SHP77 (cell line): Measurements from ENCODE around the gene BPIFB1.

Source experiments
- DNase-seq, 2 experiments: peaks; one replicate each; lab custom pipeline; 2025; lab: John Stamatoyannopoulos, UW

The BPIFB1 gene

GRCh38 chr20:33282991-33283555 lies at the start of gene BPIFB1:
Gene BPIFB1 (plus strand): TSS chr20:33283214. CDS start chr20:33286074, 2,860 bp downstream.
- no peak for DNase-seq

- no peak for DNase-seq
Observed at GRCh38 chr20:33234050-33234449, 49.0 kb upstream of the BPIFB1 start.

DNA sequence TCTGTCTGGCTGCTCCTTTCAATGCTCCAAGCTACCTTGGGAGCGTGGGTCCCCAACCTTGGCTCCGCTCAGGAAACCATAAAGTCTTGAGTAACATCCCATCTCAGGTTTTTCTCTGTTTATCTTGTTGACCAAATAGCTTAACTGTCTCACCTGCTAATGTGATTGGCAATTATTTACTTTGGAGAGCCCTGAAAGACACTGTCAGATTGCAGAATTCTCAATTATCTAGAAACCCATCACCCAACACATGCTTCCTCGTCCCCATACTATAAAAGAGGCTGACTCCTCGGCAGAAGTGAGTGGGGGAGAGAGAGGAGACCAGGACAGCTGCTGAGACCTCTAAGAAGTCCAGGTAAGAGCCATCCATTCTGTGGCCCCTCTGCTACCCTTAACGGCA lies 47.3 kb upstream of the BPIFB1 start, which contains the start of gene BPIFA1:
Gene BPIFA1 (plus strand): TSS at position 301 of the 400 bp plus-strand sequence. CDS start 1,716 bp downstream, outside the sequence.
- DNase-seq = no peak

DNA sequence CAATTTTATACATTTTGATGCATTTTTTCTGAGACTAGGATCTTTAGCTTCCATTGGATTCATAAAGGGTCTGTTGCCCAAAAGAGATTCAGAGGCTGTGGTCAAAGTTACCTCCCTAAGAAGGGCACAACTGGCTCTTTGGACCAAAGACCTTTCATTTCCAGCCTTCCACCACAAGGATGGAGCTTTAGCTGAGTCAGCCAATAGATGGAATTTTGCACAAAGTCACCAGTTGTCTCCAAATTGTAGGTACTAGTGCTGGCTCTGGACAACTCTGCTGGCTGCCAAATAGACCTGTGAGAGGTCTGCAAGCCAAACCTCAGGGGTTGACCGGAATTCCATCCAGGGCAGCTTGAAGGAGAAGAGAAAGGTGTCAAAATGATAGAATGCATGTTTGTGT lies 46.7 kb upstream of the BPIFB1 start:
- no peak for DNase-seq

DNA sequence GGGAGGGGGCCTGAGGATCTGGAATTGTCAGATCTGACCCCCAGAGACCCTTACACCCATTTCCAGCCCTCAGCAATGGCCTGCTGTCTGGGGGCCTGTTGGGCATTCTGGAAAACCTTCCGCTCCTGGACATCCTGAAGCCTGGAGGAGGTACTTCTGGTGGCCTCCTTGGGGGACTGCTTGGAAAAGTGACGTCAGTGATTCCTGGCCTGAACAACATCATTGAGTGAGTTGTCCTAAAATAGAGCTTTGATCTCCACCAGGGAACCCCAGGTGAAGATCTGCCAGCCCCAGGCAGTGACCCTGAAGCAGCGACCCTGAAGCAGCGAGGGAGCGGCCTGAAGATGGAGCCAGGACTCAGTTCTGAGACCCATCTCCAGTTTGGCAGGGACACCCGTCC lies 45.0 kb upstream of the BPIFB1 start:
- DNase-seq = no peak

GRCh38 chr20:33239418-33239817 lies 43.6 kb upstream of the BPIFB1 start:
- DNase-seq = no peak

DNA sequence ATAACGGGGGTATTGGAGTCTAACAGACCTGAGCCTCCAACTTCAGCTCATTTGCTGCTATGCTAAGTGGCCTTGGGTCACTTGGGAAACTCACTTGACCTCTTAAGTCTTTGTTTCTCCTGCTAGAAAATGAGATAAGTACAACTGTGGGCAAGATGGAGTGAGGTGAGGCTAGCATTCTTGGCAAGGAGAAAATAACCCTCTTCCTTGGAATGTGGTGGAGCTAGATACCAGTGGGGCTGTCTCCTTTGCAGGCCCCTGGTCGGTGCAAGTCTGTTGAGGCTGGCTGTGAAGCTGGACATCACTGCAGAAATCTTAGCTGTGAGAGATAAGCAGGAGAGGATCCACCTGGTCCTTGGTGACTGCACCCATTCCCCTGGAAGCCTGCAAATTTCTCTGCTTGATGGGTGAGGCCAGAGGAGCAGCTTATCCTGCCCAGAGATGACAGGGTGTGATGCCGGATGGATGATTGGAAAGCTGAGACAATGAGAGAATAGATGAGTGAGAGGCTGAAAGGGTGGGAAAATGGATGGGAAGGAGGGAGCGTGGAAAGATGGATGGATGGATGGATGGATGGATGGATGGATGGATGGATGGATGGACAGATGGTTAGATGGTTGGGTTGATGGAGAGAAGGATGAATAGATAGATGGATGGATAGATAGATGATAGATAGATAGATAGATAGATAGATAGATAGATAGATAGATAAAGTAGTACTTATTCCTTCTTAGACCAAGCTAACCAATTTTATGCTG lies 42.9 kb upstream of the BPIFB1 start:
- no peak for DNase-seq

- no peak for DNase-seq
Observed at GRCh38 chr20:33240923-33241322, 42.1 kb upstream of the BPIFB1 start.

- no peak for DNase-seq
Observed at GRCh38 chr20:33242319-33243100, 40.5 kb upstream of the BPIFB1 start.

DNA sequence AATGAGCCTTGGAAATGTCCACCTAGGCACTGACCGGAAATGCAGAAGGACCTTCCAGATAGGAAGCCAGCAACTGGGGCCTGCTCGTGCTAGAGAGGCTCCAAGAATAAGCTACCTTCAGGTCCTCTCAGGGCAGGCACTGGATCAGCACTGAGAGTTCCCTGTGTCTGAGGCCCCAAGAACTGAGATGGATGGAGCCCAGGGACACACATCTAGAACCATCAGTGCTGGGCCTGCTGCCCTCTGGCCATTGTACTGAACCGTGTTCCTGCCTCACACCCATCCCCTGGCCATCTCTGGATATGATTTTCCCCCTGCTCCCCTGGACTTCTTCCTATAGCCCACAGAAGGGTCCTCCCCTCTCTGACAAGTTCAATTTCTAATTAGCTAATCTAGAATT lies 36.9 kb upstream of the BPIFB1 start:
- no peak for DNase-seq

GRCh38 chr20:33249456-33249855 lies 33.6 kb upstream of the BPIFB1 start:
- no peak for DNase-seq

- no peak for DNase-seq
Observed at GRCh38 chr20:33250666-33251065, 32.3 kb upstream of the BPIFB1 start.

DNA sequence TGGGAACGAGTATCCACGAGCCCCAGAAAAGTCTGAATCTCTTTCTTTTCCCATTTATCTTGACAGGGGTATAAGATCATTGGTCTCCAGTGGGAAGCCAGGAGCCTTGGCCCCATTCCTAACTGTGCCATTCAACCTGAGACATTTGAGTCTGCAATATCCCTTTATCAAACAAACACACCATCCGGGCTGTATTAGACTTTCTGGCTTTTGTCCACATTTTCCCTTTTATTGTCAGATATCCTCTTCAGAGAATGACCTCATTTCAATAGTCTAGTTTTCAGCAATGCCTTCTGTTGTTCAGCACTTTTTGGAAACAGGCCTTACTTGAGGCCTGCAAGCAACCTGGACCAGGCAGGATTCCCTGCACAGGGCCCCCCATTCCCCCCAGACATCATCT lies 31.5 kb upstream of the BPIFB1 start:
- no peak for DNase-seq

- no peak for DNase-seq
Observed at GRCh38 chr20:33252460-33252859, 30.6 kb upstream of the BPIFB1 start.

DNA sequence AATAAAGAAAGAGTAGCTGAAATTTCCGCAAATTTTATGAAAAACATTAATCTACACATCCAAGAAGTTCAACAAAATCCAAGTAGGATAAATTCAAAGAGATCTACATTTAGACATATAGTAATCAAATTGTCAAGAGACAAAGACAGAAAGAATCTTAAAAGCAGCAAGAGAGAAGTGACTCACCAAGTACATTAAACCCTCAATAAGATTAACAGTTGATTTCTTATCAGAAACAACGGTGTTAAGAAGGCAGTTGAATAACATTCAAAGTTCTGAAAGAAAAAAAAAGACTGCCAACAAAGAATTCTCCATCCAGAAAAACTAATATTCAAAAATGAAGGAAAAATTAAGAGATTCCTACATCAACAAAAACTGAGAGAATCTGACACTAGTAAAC lies 28.0 kb upstream of the BPIFB1 start:
- no peak for DNase-seq

- no peak for DNase-seq
Observed at GRCh38 chr20:33257237-33257636, 25.8 kb upstream of the BPIFB1 start.

- no peak for DNase-seq
Observed at GRCh38 chr20:33259371-33259770, 23.6 kb upstream of the BPIFB1 start.

DNA sequence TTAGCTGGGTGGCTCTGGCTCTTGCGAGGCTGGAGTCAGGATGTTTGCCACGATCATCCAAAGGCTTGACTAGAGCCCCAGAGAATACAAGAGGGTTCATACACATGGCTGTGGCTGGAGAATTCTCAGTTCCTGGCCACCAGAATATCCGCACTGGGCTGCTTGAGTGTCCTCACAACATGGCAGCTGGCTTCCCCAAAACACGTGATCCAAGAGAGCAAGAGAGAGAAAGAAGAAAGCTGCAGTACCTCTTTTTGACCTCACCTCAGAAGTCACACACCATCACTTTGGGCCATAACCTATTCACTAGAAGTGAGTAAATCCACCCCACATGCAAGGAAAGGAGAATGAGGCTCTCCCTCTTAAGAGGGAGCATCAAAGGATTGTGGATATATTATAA lies 21.5 kb upstream of the BPIFB1 start:
- DNase-seq = no peak

DNA sequence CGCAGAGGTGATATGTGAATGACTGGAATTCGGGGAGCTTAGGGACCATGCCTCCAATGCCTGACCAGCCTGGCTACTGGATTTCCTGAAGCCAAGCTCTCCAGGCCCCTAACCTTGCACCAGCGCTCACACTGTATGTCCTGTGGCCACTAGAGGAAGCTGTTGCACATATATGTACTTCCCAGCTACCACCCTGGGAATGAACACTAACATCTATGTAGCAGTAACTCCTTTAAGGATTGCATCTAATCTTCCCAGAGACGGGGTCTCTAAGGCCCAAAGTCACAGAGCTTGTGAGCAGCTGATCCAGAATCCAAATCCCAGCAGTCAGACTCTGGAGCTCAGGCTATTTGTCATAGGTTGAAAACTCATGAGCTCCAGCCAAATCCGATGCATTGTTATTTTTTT lies 20.4 kb upstream of the BPIFB1 start:
- DNase-seq = peak; percentile 53 to 58

DNA sequence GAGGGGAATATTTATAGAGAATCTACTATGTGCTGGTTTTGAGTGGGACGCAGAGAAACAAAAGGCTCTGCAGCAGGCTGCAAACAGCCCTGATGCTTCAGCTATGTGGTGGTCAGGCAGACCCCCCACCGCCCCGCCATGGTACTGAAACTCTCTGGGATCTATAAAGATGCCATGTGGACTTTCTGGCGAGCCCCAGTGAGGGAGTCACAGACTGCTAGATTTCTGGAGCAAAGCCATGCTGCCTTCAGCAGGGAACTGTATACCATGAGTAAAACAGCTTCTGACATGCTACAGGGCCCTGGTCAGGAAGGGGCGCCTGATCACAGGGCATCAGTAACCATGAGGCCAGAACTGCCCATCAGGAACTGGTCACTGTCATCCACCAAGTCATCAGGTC lies 19.2 kb upstream of the BPIFB1 start:
- no peak for DNase-seq

DNA sequence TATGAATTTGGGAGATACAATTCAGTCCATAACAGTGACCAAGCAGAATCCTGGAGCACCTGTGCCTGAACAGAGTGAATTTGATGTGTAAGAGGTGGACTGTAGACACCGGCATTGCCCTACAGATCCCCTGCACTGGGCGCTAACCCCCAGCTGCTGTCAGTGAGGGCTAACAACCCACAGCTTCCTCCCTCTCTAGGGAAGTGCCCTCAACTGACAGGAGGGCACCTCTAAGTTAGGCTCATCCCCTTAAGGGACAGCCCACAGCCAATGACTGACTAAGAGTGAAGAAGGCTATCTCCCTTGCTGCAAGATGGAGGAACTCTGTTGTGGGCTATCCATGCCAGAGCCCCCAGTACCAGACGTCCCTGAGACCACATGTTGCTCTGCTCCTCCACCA lies 15.3 kb upstream of the BPIFB1 start:
- DNase-seq = no peak

- DNase-seq = no peak
Observed at GRCh38 chr20:33272155-33272873, 10.7 kb upstream of the BPIFB1 start.
